Measurements from ENCODE around the gene ATF5. TPM values are rescaled to one million over a fixed set of nuclear protein-coding genes. Genes with fewer than 3 reads are reported as not detected.

Gene ATF5
- polyA plus RNA-seq, 3 donors = 5.8 to 22.1 (median 6.0) TPM

- peaks cover 29 to 43% of the 10 kb centered on the region in 2 donors for H3K4me1 ChIP-seq (ENCODE audit: control insufficient read depth in 1 of 2, insufficient read depth in 2 of 2, low read length in 2 of 2)
- H4K20me1 ChIP-seq (ENCODE audit: insufficient read depth, low read length) = peaks cover 48% of the 10 kb centered on the region
- DNase-seq = no peak
- peaks cover 0 to 4% (median 0%) of the 10 kb centered on the region in 7 donors for H3K9me3 Mint-ChIP-seq
- H3K27me3 Mint-ChIP-seq (ENCODE audit: low read depth in 3 of 3) = peaks cover 6 to 16% (median 12%) of the 10 kb centered on the region in 3 donors
- no peak for TF ChIP-seq CTCF (IDR thresholded peaks at IDR 0.05)
- H3K4me3 ChIP-seq (replicated peaks in 1 of 3; ENCODE audit: low read depth in 2 of 3, low read length in 3 of 3) = no peak overlapping the region
- peaks cover 10% of the 10 kb centered on the region for H3K79me2 ChIP-seq (ENCODE audit: insufficient read depth, low read length)
- H3K4me1 Mint-ChIP-seq = peaks cover 42% of the 10 kb centered on the region
- H3K36me3 Mint-ChIP-seq = peaks cover 25 to 27% of the 10 kb centered on the region in 2 donors
- no peak overlapping the region for H3K4me3 Mint-ChIP-seq
- no peak overlapping the region for H3K4me2 ChIP-seq (replicated peaks; ENCODE audit: extremely low read depth, low read length, poor library complexity, severe bottlenecking)
- no peak overlapping the region for H3K27ac Mint-ChIP-seq
- WGBS (ENCODE audit: insufficient coverage) = 96% methylated on average over 3 of the region's 5 CpGs
- no peak overlapping the region for H2AFZ ChIP-seq (ENCODE audit: insufficient read depth, low read depth, low read length, poor library complexity, severe bottlenecking)
- H3K27me3 ChIP-seq (ENCODE audit: control insufficient read depth in 2 of 2, insufficient read depth in 2 of 2, low read length in 2 of 2) = no peaks in the 10 kb centered on the region
- no peak overlapping the region for H3K9ac ChIP-seq (ENCODE audit: insufficient read depth, low read length, poor library complexity, severe bottlenecking)
- no peak overlapping the region for H3K27ac ChIP-seq (ENCODE audit: low read depth in 1 of 2, low read length in 2 of 2)
- H3K36me3 ChIP-seq (replicated peaks in 1 of 2; ENCODE audit: control insufficient read depth in 1 of 2, insufficient read depth in 2 of 2, low read length in 2 of 2) = peaks cover 10 to 30% of the 10 kb centered on the region in 2 donors
- no peaks in the 10 kb centered on the region for H3K9me3 ChIP-seq (replicated peaks in 1 of 2; ENCODE audit: control insufficient read depth in 1 of 2, insufficient read depth in 1 of 2, low read length in 2 of 2)
- intact Hi-C loops (cut with micrococcal nuclease) = no loop called here
Measured at GRCh38 chr19:49932041-49932451, 3.0 kb downstream of the ATF5 start.

DNA sequence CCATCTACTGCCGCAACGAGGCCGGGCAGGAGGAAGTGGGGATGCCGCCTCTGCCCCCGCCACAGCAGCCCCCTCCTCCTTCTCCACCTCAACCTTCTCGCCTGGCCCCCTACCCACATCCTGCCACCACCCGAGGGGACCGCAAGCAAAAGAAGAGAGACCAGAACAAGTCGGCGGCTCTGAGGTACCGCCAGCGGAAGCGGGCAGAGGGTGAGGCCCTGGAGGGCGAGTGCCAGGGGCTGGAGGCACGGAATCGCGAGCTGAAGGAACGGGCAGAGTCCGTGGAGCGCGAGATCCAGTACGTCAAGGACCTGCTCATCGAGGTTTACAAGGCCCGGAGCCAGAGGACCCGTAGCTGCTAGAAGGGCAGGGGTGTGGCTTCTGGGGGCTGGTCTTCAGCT lies 3.7 kb downstream of the ATF5 start:
- Histone ChIP-seq H3K4me1 (ENCODE audit: control insufficient read depth in 1 of 2, insufficient read depth in 2 of 2, low read length in 2 of 2) (peaks cover 29 to 43% of the 10 kb centered on the region in 2 donors), H3K9ac (ENCODE audit: insufficient read depth, low read length, poor library complexity, severe bottlenecking) (no peak overlapping the region), H3K9me3 (replicated peaks in 1 of 2; ENCODE audit: control insufficient read depth in 1 of 2, insufficient read depth in 1 of 2, low read length in 2 of 2) (no peaks in the 10 kb centered on the region), H2AFZ (ENCODE audit: insufficient read depth, low read depth, low read length, poor library complexity, severe bottlenecking) (no peak overlapping the region), H3K79me2 (ENCODE audit: insufficient read depth, low read length) (peaks cover 3% of the 10 kb centered on the region), H3K27me3 (ENCODE audit: control insufficient read depth in 2 of 2, insufficient read depth in 2 of 2, low read length in 2 of 2) (no peaks in the 10 kb centered on the region), H3K4me3 (replicated peaks in 1 of 3; ENCODE audit: low read depth in 2 of 3, low read length in 3 of 3) (no peak overlapping the region), H3K36me3 (replicated peaks in 1 of 2; ENCODE audit: control insufficient read depth in 1 of 2, insufficient read depth in 2 of 2, low read length in 2 of 2) (peaks cover 3 to 23% of the 10 kb centered on the region in 2 donors), H4K20me1 (ENCODE audit: insufficient read depth, low read length) (peaks cover 41% of the 10 kb centered on the region), H3K4me2 (replicated peaks; ENCODE audit: extremely low read depth, low read length, poor library complexity, severe bottlenecking) (no peak overlapping the region), H3K27ac (ENCODE audit: low read depth in 1 of 2, low read length in 2 of 2) (no peak overlapping the region)
- no peak for TF ChIP-seq CTCF (IDR thresholded peaks at IDR 0.05)
- peaks cover 19 to 22% of the 10 kb centered on the region in 2 donors for H3K36me3 Mint-ChIP-seq
- WGBS (ENCODE audit: insufficient coverage) = 73% methylated on average over 16 of the region's 25 CpGs
- intact Hi-C loops (cut with micrococcal nuclease) = no loop called here
- peaks cover 0 to 4% (median 0%) of the 10 kb centered on the region in 7 donors for H3K9me3 Mint-ChIP-seq
- H3K27me3 Mint-ChIP-seq (ENCODE audit: low read depth in 3 of 3) = peaks cover 6 to 16% (median 12%) of the 10 kb centered on the region in 3 donors
- H3K4me1 Mint-ChIP-seq = peaks cover 41% of the 10 kb centered on the region
- no peak overlapping the region for H3K27ac Mint-ChIP-seq
- H3K4me3 Mint-ChIP-seq = peak overlapping the region in 1 of 2 donors; percentile 27
- DNase-seq = no peak

Data from CD14-positive monocyte (primary cell).